ENCODE measurements around the gene GAPVD1. TPM values are rescaled to one million over a fixed set of nuclear protein-coding genes. Genes with fewer than 3 reads are reported as not detected.

GAPVD1 gene
- total RNA-seq, 4 donors from 2014 or later = 56.8 to 66.6 (median 63.9) TPM

DNA sequence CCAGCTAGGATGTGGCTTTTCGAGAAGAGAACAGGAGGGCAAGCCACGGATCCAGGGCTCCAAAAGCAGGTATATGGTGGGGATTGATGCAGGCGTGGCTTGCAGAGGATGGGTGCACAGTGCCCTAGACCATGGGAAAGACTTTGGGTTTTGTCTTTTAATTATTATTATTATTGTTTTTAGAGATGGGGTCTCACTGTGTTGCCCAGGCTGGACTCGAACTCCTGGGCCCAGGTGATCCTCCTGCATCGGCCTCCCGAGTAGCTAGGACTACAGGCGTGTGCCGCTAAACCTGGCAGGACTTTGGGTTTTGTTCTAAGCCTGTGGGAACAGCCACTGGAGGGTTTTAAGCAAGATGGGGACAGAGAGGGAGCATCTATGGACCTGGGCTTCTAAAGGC lies 152.0 kb downstream of the GAPVD1 start:
- H3K4me1 ChIP-seq = peaks cover 0 to 3% (median under 1%) of the 10 kb centered on the region in 4 donors
- no peaks in the 10 kb centered on the region for H3K9me3 ChIP-seq
- WGBS, 2 donors = 92 to 94% methylated on average over 8 of the region's 8 CpGs
- no peak for DNase-seq (ENCODE audit: low spot score in 2 of 2)
- H3K4me3 ChIP-seq = no peak overlapping the region
- no peak overlapping the region for H3K27ac ChIP-seq
- H3K36me3 ChIP-seq = no peaks in the 10 kb centered on the region
- TF ChIP-seq, protein P1, sequence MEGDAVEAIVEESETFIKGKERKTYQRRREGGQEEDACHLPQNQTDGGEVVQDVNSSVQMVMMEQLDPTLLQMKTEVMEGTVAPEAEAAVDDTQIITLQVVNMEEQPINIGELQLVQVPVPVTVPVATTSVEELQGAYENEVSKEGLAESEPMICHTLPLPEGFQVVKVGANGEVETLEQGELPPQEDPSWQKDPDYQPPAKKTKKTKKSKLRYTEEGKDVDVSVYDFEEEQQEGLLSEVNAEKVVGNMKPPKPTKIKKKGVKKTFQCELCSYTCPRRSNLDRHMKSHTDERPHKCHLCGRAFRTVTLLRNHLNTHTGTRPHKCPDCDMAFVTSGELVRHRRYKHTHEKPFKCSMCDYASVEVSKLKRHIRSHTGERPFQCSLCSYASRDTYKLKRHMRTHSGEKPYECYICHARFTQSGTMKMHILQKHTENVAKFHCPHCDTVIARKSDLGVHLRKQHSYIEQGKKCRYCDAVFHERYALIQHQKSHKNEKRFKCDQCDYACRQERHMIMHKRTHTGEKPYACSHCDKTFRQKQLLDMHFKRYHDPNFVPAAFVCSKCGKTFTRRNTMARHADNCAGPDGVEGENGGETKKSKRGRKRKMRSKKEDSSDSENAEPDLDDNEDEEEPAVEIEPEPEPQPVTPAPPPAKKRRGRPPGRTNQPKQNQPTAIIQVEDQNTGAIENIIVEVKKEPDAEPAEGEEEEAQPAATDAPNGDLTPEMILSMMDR (IDR thresholded peaks at IDR 0.05) = no peak
- TF ChIP-seq EP300 (IDR thresholded peaks at IDR 0.05) (no peak), POLR2A (IDR thresholded peaks at IDR 0.05) (no peak)
- H3K27me3 ChIP-seq = peaks cover 0 to 9% of the 10 kb centered on the region in 2 donors

DNA sequence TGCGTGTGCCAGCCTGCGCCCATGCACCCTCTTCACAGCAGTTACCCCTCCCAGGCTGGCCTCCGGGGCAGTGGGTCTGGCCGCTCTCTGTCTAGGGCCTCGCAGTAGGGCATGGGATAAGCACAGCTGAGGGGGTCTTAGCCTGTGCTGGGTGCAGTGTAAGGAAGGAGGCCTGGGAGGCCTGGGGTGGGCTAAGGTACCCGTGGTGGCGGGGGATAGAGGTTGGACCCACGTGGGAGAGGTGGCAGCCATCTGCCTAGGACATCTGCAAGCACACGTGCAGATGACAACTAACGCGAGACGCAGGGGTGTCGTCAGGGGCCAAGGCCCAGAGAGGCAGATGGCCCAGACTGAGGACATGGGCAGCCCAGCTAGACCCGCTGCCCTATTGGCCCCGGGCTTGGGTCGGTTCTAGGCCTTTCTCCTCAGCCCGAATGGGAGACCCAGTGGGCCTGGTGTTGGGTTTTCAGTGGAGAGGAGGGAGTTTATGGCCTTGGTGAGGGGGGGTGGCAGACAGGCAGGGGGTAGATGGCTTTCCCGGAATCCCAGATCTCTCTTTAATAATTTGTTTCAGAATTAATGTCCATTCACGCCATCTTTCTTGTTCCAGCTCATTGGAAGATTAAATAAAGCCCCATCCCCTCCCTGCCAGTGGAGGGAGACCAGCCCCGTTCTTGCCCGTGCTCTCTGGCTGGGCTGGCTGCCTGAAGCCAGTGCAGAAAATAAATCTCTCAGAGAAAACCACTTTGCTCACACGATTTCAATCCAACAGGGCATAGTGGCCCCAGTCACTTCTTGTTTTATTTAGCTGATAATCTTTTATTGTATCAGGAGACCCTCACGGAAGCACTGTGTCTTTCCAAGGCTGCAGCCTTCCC lies 154.2 kb downstream of the GAPVD1 start:
- no peaks in the 10 kb centered on the region for H3K36me3 ChIP-seq
- 84 to 87% methylated on average over 23 of the region's 23 CpGs for WGBS, 2 donors
- no peaks in the 10 kb centered on the region for H3K4me1 ChIP-seq
- no peak overlapping the region for H3K4me3 ChIP-seq
- no peak for DNase-seq (ENCODE audit: low spot score in 2 of 2)
- H3K27ac ChIP-seq = no peak overlapping the region
- no peak for TF ChIP-seq EP300 (IDR thresholded peaks at IDR 0.05)
- TF ChIP-seq, protein P1 (IDR thresholded peaks at IDR 0.05) = no peak
- TF ChIP-seq POLR2A (IDR thresholded peaks at IDR 0.05) = no peak
- H3K9me3 ChIP-seq = no peaks in the 10 kb centered on the region
- H3K27me3 ChIP-seq = no peaks in the 10 kb centered on the region

DNA sequence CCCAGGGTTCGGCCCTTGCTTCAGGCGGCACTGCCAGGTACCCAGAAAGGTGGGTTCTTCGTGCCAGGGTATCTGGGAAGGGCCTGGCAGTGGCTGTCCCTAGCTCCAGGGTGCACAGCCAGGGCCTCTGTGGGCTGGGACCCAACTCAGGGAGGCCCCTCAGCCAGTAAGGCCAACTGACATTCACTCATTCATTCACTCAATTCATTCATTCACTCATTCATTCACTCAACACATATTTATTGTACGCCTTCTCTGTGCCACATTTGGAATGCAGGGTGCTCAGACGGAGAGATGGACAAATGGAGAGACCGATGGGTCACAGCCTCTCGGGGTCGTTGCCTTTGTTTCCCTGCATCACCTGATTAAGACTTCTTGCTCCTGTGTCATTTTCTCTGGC lies 154.9 kb downstream of the GAPVD1 start:
- DNase-seq (ENCODE audit: low spot score in 2 of 2) = no peak
- H3K27me3 ChIP-seq = no peaks in the 10 kb centered on the region
- TF ChIP-seq, protein P1 (IDR thresholded peaks at IDR 0.05) = no peak
- no peak for TF ChIP-seq POLR2A (IDR thresholded peaks at IDR 0.05)
- TF ChIP-seq EP300 (IDR thresholded peaks at IDR 0.05) = no peak
- no peaks in the 10 kb centered on the region for H3K4me1 ChIP-seq
- 91 to 97% methylated on average over 7 to 8 of the region's 8 CpGs for WGBS, 2 donors
- no peaks in the 10 kb centered on the region for H3K9me3 ChIP-seq
- H3K27ac ChIP-seq = no peak overlapping the region
- H3K4me3 ChIP-seq = no peak overlapping the region
- H3K36me3 ChIP-seq = no peaks in the 10 kb centered on the region

Small RNAs within 50 kb of the gene (small RNA-seq; reads per million reads assigned to genes)
- gene AL354710.1 (not detected), gene RNU6-1020P (not detected)

Other genes starting within 250 kb of the GAPVD1 start
- 10 to 100 TPM in 1 of 4 donors, 1 to 10 TPM in 3; 8.8 to 19.2 (median 9.4) TPM for gene SCAI, start 118.3 kb upstream of the GAPVD1 start, total RNA-seq
- 10 to 100 TPM; 30.6 to 32.7 (median 31.6) TPM for gene PPP6C, start 72.0 kb upstream of the GAPVD1 start, total RNA-seq
- 10 to 100 TPM; 10.7 to 25.5 (median 17.2) TPM for gene RABEPK, start 61.3 kb upstream of the GAPVD1 start, total RNA-seq
- 100 to 1,000 TPM in 1 of 4 donors, 10 to 100 TPM in 3; 59.0 to 140 (median 84.9) TPM for gene HSPA5, start 20.5 kb upstream of the GAPVD1 start, total RNA-seq